Natural killer cell (primary cell): ENCODE measurements around the gene LMOD1. TPM values are rescaled to one million over a fixed set of nuclear protein-coding genes. Genes with fewer than 3 reads are reported as not detected.

ENCODE experiments used
- ATAC-seq, 3 donors: fragments of 150-1000 bp in 2 of 3; fragments of 200-7000 bp in 1 of 3; cut with Tn5 transposase; 1 replicate in 1 of 3; 2 replicates in 2 of 3; pipeline ENCODE4 v1.10.0; 2021; ENCODE audit warnings: mild to moderate bottlenecking in 2 of 3, moderate library complexity in 2 of 3
- DNase-seq, 2 donors: peaks; one replicate each; pipeline versions ENCODE4 v3.0.0 to v3.0.0-alpha.2; 2013 to 2021; ENCODE audit warnings: mixed read lengths in 1 of 2
- H3K27ac ChIP-seq: one replicate; pipeline ENCODE4 v1.5.1; 2013; ENCODE audit warnings: mild to moderate bottlenecking, low read length
- H3K27me3 ChIP-seq: one replicate; pipeline ENCODE4 v1.6.1; 2013; ENCODE audit warnings: low read length; ENCODE audit not compliant: control insufficient read depth, insufficient read depth
- H3K36me3 ChIP-seq: one replicate; pipeline ENCODE4 v1.6.1; 2013; ENCODE audit warnings: low read length; ENCODE audit not compliant: control insufficient read depth, insufficient read depth
- H3K4me1 ChIP-seq: one replicate; pipeline ENCODE4 v1.6.1; 2013; ENCODE audit warnings: low read length; ENCODE audit not compliant: control insufficient read depth, insufficient read depth
- H3K4me3 ChIP-seq: one replicate; pipeline ENCODE4 v1.5.1; 2013; ENCODE audit warnings: low read length
- H3K9me3 ChIP-seq: one replicate; pipeline ENCODE4 v1.6.1; 2013; ENCODE audit warnings: low read length; ENCODE audit not compliant: control insufficient read depth, insufficient read depth
- H3K27ac Mint-ChIP-seq, 2 donors: one replicate each; pipeline ENCODE4 v1.8.0; 2022; ENCODE audit warnings: mild to moderate bottlenecking in 2 of 2, mixed read lengths in 2 of 2, moderate library complexity in 1 of 2
- H3K27me3 Mint-ChIP-seq, 2 donors: one replicate each; pipeline ENCODE4 v1.8.0; 2022; ENCODE audit warnings: low read depth in 2 of 2, mixed read lengths in 2 of 2
- H3K36me3 Mint-ChIP-seq: one replicate; pipeline ENCODE4 v1.8.0; 2022; ENCODE audit warnings: mixed read lengths
- H3K4me1 Mint-ChIP-seq, 2 donors: one replicate each; pipeline ENCODE4 v1.8.0; 2022; ENCODE audit warnings: mixed read lengths in 2 of 2
- H3K4me3 Mint-ChIP-seq: one replicate; pipeline ENCODE4 v1.8.0; 2022; ENCODE audit warnings: mild to moderate bottlenecking, moderate library complexity, mixed read lengths
- H3K9me3 Mint-ChIP-seq, 2 donors: one replicate each; pipeline ENCODE4 v1.8.0; 2022; ENCODE audit warnings: mixed read lengths in 2 of 2
- CTCF ChIP-seq: fragments of 200-600 bp; IDR thresholded peaks from one replicate; pipeline ENCODE4 v1.8.0; 2022; ENCODE audit warnings: antibody characterized with exemption
- WGBS: methylation state at CpG from one replicate; pipeline ENCODE4 v1.1.7; 2013; ENCODE audit warnings: missing lambda C conversion rate; ENCODE audit not compliant: insufficient coverage; 5-methylcytosine and 5-hydroxymethylcytosine counted together
- intact Hi-C: fragments of 100-400 bp; cut with micrococcal nuclease; formaldehyde crosslinking; loops from one replicate; pipeline ENCODE4 v1.14.2; 2022
- total RNA-seq, 4 donors: library from RNA; stranded (reverse); fragments of 120-200 nt in 1 of 4; gene quantifications; one replicate each; pipeline versions ENCODE4 v1.2.3 to v1.2.4, GENCODE V29; 2013 to 2022

Gene LMOD1
- total RNA-seq, 3 donors from 2014 or later (not counting 1 experiment from before 2014, with no cell fraction given), result not detected

GRCh38 chr1:201954263-201955008 is 8.1 kb upstream of the LMOD1 start:
- H3K27ac Mint-ChIP-seq, result peak overlapping the region; percentile 89 to 93
- DNase-seq, result peak in 1 of 2 donors; percentile 14
- H3K27ac ChIP-seq, result peak overlapping the region; percentile 90
- peaks cover 14% of the 10 kb centered on the region for H3K4me1 ChIP-seq
- peaks cover 14 to 22% of the 10 kb centered on the region in 2 donors for H3K4me1 Mint-ChIP-seq
- no peaks in the 10 kb centered on the region for H3K27me3 ChIP-seq
- no peaks in the 10 kb centered on the region for H3K9me3 Mint-ChIP-seq
- WGBS, result 56% methylated on average over 22 of the region's 24 CpGs
- peak overlapping the region; percentile 96 for H3K4me3 ChIP-seq
- H3K27me3 Mint-ChIP-seq, result peaks cover 0 to 6% of the 10 kb centered on the region in 2 donors
- intact Hi-C loops, result loop anchor here (5.0 to 10.0 kb wide), 3 partner anchors 127 to 860 kb away; partner anchors contain the start of genes IPO9, PCAT6, PPP1R12B and UBE2T
- ATAC-seq, result no peak
- TF ChIP-seq CTCF, result no peak
- no peaks in the 10 kb centered on the region for H3K36me3 Mint-ChIP-seq
- peak overlapping the region; percentile 85 for H3K4me3 Mint-ChIP-seq
- H3K9me3 ChIP-seq, result no peaks in the 10 kb centered on the region
- peaks cover 11% of the 10 kb centered on the region for H3K36me3 ChIP-seq

GRCh38 chr1:201949491-201949890 is 3.1 kb upstream of the LMOD1 start:
- Mint-ChIP-seq H3K9me3 (no peaks in the 10 kb centered on the region), H3K4me3 (no peak overlapping the region), H3K27me3 (peaks cover 33 to 46% of the 10 kb centered on the region in 2 donors), H3K36me3 (no peaks in the 10 kb centered on the region), H3K4me1 (peaks cover 2 to 20% of the 10 kb centered on the region in 2 donors), H3K27ac (no peak overlapping the region)
- H3K4me1 ChIP-seq, result peaks cover 10% of the 10 kb centered on the region
- no peak for TF ChIP-seq CTCF
- H3K27me3 ChIP-seq, result peaks cover 18% of the 10 kb centered on the region
- no peaks in the 10 kb centered on the region for H3K36me3 ChIP-seq
- intact Hi-C loops, result no loop called here
- H3K9me3 ChIP-seq, result no peaks in the 10 kb centered on the region
- no peak for DNase-seq
- H3K27ac ChIP-seq, result no peak overlapping the region
- H3K4me3 ChIP-seq, result no peak overlapping the region
- no peak for ATAC-seq

- Histone ChIP-seq H3K36me3 (no peaks in the 10 kb centered on the region), H3K27me3 (peaks cover 23% of the 10 kb centered on the region), H3K4me3 (no peak overlapping the region), H3K4me1 (peaks cover 8% of the 10 kb centered on the region), H3K9me3 (no peaks in the 10 kb centered on the region), H3K27ac (no peak overlapping the region)
- DNase-seq, result no peak
- no peak overlapping the region for H3K4me3 Mint-ChIP-seq
- TF ChIP-seq CTCF, result no peak
- intact Hi-C loops, result no loop called here
- H3K27me3 Mint-ChIP-seq, result peaks cover 46 to 48% of the 10 kb centered on the region in 2 donors
- no peak overlapping the region for H3K27ac Mint-ChIP-seq
- peaks cover 0 to 17% of the 10 kb centered on the region in 2 donors for H3K4me1 Mint-ChIP-seq
- H3K9me3 Mint-ChIP-seq, result no peaks in the 10 kb centered on the region
- ATAC-seq, result no peak
- H3K36me3 Mint-ChIP-seq, result no peaks in the 10 kb centered on the region
- 90% methylated on average over 3 of the region's 3 CpGs for WGBS
Observed at GRCh38 chr1:201947697-201948008, 1.3 kb upstream of the LMOD1 start.

- Histone ChIP-seq H3K4me1 (peaks cover 8% of the 10 kb centered on the region), H3K36me3 (no peaks in the 10 kb centered on the region), H3K4me3 (no peak overlapping the region), H3K9me3 (no peaks in the 10 kb centered on the region), H3K27me3 (peaks cover 23% of the 10 kb centered on the region), H3K27ac (no peak overlapping the region)
- ATAC-seq, result no peak
- Mint-ChIP-seq H3K27me3 (peaks cover 48 to 49% of the 10 kb centered on the region in 2 donors), H3K4me3 (no peak overlapping the region), H3K4me1 (peaks cover 0 to 17% of the 10 kb centered on the region in 2 donors), H3K36me3 (no peaks in the 10 kb centered on the region), H3K27ac (no peak overlapping the region), H3K9me3 (no peaks in the 10 kb centered on the region)
- intact Hi-C loops, result no loop called here
- no peak for DNase-seq
- 46% methylated on average over 10 of the region's 10 CpGs for WGBS
- no peak for TF ChIP-seq CTCF
Observed at GRCh38 chr1:201945863-201946223, 505 bp downstream of the LMOD1 start.
